ENCODE results near the gene ZNF366. TPM values are rescaled to one million over a fixed set of nuclear protein-coding genes. Genes with fewer than 3 reads are reported as not detected.
A peak's percentile ranks its signal among the peaks of the same experiment; 100 is the strongest.

Gene ZNF366
- total RNA-seq, 1 experiment from 2014 or later = not detected

DNA sequence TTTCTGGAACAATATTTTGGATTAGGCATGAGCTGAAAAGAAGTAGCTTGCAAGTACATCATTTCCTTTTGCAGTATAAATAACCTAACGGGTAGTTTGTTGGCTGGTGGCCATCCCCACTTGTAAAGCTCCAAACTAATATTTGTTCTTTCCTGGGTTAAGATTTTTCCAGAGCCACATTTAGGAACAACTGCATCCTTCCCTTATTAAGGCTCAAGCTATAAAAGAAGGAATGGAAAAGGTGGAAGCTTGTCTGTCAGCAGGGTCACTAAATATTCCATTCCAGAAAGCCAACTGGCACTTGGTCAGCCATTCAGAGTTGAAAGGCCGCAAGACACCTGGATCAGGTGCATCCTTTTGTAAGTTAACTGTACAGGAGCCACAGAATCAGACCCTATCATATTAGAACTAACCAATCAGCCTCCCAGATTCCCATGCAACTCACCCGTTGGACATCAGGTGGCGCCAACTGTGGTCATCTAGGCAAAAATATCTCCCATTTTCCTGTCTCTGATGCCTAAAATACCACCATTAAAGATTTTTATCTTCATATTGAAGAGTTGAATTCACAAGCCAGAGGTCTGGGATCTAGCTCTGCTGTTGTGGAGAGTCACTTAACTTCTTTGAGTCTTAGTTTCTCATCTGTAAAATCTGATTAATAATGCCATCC, 104.1 kb downstream of the ZNF366 start:
- Histone ChIP-seq H4K20me1 (ENCODE audit: insufficient read depth, low read depth, low read length) (no peaks in the 10 kb centered on the region), H3K27me3 (ENCODE audit: low read length) (no peaks in the 10 kb centered on the region), H3K27ac (ENCODE audit: low read length) (no peak overlapping the region), H3K4me3 (ENCODE audit: low read length) (no peak overlapping the region), H3K36me3 (ENCODE audit: insufficient read depth, low read length) (no peaks in the 10 kb centered on the region; the same call in 1 of the 2 replicates), H3K79me2 (ENCODE audit: low read length) (no peaks in the 10 kb centered on the region), H2AFZ (ENCODE audit: low read length) (no peak overlapping the region), H3K4me2 (ENCODE audit: low read depth, low read length, poor library complexity, severe bottlenecking) (no peak overlapping the region), H3K9ac (ENCODE audit: low read length) (no peak overlapping the region), H3K9me3 (ENCODE audit: low read length) (peaks cover 16% of the 10 kb centered on the region), H3K4me1 (ENCODE audit: low read length) (no peaks in the 10 kb centered on the region), H3K9me2 (replicated peaks; ENCODE audit: insufficient read depth, low read length) (no peaks in the 10 kb centered on the region)
- DNase-seq = peak; percentile 44

DNA sequence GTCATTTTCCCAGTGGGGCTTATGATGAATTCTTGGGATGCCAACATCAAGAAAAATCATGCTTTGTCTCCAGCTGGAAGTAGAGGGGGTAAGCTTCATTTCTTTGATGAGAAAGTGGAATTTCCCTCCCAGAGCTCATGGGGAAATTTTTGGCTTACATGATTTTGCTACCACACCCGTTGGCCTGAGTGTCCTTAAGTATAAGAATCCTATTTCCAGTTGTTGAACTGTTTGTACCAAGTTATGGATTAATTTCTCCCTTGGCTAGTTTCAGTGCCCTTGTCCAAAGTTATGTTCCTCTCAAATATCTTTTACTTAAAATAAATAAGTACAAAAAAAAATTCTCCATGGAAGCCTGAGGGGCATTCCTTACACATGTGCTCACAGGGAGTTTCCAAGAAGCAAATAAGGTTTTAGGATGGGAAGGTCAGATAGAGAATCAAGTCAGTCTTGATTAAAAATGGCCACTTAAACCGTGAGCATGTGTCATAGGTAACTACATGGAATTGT, 104.8 kb downstream of the ZNF366 start:
- Histone ChIP-seq H3K27ac (ENCODE audit: low read length) (no peak overlapping the region), H4K20me1 (ENCODE audit: insufficient read depth, low read depth, low read length) (no peaks in the 10 kb centered on the region), H3K9me2 (replicated peaks; ENCODE audit: insufficient read depth, low read length) (no peaks in the 10 kb centered on the region), H3K9me3 (ENCODE audit: low read length) (peaks cover 16% of the 10 kb centered on the region), H3K27me3 (ENCODE audit: low read length) (no peaks in the 10 kb centered on the region), H3K36me3 (ENCODE audit: insufficient read depth, low read length) (no peaks in the 10 kb centered on the region; the same call in 1 of the 2 replicates), H3K79me2 (ENCODE audit: low read length) (no peaks in the 10 kb centered on the region), H3K4me3 (ENCODE audit: low read length) (no peak overlapping the region), H3K9ac (ENCODE audit: low read length) (no peak overlapping the region), H3K4me2 (ENCODE audit: low read depth, low read length, poor library complexity, severe bottlenecking) (no peak overlapping the region), H3K4me1 (ENCODE audit: low read length) (no peaks in the 10 kb centered on the region), H2AFZ (ENCODE audit: low read length) (no peak overlapping the region)
- DNase-seq = no peak

DNA sequence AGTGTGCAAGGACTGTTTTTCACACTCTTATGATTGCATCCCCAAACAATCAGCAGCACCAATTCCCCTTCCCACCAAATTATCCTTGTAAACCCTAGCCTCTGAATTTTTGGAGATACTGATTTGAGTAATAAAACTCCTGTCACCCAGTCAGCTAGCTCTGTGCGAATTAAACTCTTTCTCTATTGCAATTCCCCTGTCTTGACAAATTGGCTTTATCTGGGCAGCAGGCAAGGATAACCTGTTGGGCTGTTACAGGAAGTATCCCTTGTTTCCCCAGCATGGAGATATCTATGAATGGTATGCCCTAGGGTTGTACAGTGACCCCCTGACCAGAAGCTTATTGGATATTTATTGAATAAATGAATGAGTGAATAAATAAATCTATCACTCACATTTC, 106.3 kb downstream of the ZNF366 start:
- peaks cover 16% of the 10 kb centered on the region for H3K9me3 ChIP-seq (ENCODE audit: low read length)
- no peak overlapping the region for H3K27ac ChIP-seq (ENCODE audit: low read length)
- no peak for DNase-seq
- H3K4me1 ChIP-seq (ENCODE audit: low read length) = no peaks in the 10 kb centered on the region
- H3K4me3 ChIP-seq (ENCODE audit: low read length) = no peak overlapping the region
- no peak overlapping the region for H2AFZ ChIP-seq (ENCODE audit: low read length)
- H3K36me3 ChIP-seq (ENCODE audit: insufficient read depth, low read length) = no peaks in the 10 kb centered on the region; the same call in 1 of the 2 replicates
- H3K9me2 ChIP-seq (replicated peaks; ENCODE audit: insufficient read depth, low read length) = no peaks in the 10 kb centered on the region
- no peaks in the 10 kb centered on the region for H3K79me2 ChIP-seq (ENCODE audit: low read length)
- H4K20me1 ChIP-seq (ENCODE audit: insufficient read depth, low read depth, low read length) = no peaks in the 10 kb centered on the region
- no peak overlapping the region for H3K4me2 ChIP-seq (ENCODE audit: low read depth, low read length, poor library complexity, severe bottlenecking)
- H3K27me3 ChIP-seq (ENCODE audit: low read length) = no peaks in the 10 kb centered on the region
- H3K9ac ChIP-seq (ENCODE audit: low read length) = no peak overlapping the region

DNA sequence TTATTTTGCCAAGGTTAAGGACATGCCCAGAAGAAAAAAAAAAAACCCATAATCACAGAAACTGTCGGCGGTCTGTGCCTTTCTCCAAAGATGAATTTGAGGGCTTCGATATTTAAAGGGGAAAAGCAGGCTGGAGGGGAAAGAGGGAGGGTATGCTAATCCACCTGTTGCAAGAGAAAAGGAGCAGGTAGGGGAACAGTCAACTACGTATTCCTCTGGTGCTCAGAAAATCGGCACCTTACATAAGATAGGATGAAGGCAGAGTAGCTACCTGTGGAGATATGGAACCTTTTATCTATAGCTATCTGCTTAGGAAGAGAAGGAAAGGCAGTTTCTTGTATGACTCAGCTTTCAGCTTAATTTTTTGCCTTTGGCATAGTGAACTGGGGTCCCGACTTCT, 109.4 kb downstream of the ZNF366 start:
- Histone ChIP-seq H3K9me2 (replicated peaks; ENCODE audit: insufficient read depth, low read length) (no peaks in the 10 kb centered on the region), H3K4me2 (ENCODE audit: low read depth, low read length, poor library complexity, severe bottlenecking) (no peak overlapping the region), H3K27ac (ENCODE audit: low read length) (no peak overlapping the region), H2AFZ (ENCODE audit: low read length) (no peak overlapping the region), H3K9ac (ENCODE audit: low read length) (no peak overlapping the region), H3K4me1 (ENCODE audit: low read length) (no peaks in the 10 kb centered on the region), H3K79me2 (ENCODE audit: low read length) (no peaks in the 10 kb centered on the region), H4K20me1 (ENCODE audit: insufficient read depth, low read depth, low read length) (no peaks in the 10 kb centered on the region), H3K27me3 (ENCODE audit: low read length) (no peaks in the 10 kb centered on the region), H3K36me3 (ENCODE audit: insufficient read depth, low read length) (no peaks in the 10 kb centered on the region; the same call in 1 of the 2 replicates), H3K9me3 (ENCODE audit: low read length) (peaks cover 13% of the 10 kb centered on the region), H3K4me3 (ENCODE audit: low read length) (no peak overlapping the region)
- no peak for DNase-seq

DNA sequence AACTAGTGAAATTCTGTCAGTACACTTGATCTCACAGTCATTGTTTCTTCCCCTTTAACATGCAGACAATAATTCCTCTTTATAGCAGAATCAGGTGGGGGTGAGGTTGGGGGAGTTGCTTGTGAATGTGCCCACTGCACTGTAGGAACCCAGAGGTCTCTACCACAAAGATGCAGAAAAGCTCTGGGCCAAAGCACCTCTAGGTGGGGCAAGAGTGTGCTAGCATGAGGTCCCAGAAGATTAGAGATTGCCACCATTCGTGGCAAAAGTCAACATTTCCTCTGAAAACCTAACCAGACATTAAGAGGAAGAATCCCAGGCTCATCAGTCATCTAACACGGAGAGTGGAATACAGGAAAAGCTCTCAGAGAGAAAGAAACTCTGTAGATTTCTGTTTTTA, 112.5 kb downstream of the ZNF366 start:
- Histone ChIP-seq H3K4me1 (ENCODE audit: low read length) (no peaks in the 10 kb centered on the region), H3K36me3 (ENCODE audit: insufficient read depth, low read length) (no peaks in the 10 kb centered on the region), H3K4me3 (ENCODE audit: low read length) (no peak overlapping the region), H3K27me3 (ENCODE audit: low read length) (no peaks in the 10 kb centered on the region), H2AFZ (ENCODE audit: low read length) (no peak overlapping the region), H4K20me1 (ENCODE audit: insufficient read depth, low read depth, low read length) (no peaks in the 10 kb centered on the region), H3K9ac (ENCODE audit: low read length) (no peak overlapping the region), H3K4me2 (ENCODE audit: low read depth, low read length, poor library complexity, severe bottlenecking) (no peak overlapping the region), H3K79me2 (ENCODE audit: low read length) (no peaks in the 10 kb centered on the region), H3K27ac (ENCODE audit: low read length) (no peak overlapping the region), H3K9me3 (ENCODE audit: low read length) (no peaks in the 10 kb centered on the region), H3K9me2 (replicated peaks; ENCODE audit: insufficient read depth, low read length) (no peaks in the 10 kb centered on the region)
- peak; percentile 63 for DNase-seq

DNA sequence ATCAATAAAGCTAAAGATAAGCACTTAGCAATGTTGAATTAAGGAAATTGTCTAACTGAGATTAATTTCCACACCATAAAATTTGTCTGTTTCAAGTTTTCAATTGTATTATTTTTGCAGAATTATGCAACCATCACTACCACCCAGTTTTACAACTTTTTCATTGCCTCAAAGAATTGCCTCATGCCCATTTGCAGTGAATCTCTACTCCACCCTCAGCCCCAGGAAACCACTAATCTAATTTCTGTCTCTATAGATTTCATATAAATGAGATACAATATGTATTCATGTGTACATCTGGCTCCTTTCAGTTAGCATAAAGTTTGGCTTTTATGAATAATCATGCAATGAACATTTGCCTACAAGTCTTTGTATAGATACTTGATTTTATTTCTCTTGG, 114.2 kb downstream of the ZNF366 start:
- H3K4me1 ChIP-seq (ENCODE audit: low read length) = no peaks in the 10 kb centered on the region
- H4K20me1 ChIP-seq (ENCODE audit: insufficient read depth, low read depth, low read length) = no peaks in the 10 kb centered on the region
- DNase-seq = no peak
- H3K27ac ChIP-seq (ENCODE audit: low read length) = no peak overlapping the region
- no peak overlapping the region for H3K4me2 ChIP-seq (ENCODE audit: low read depth, low read length, poor library complexity, severe bottlenecking)
- H3K79me2 ChIP-seq (ENCODE audit: low read length) = no peaks in the 10 kb centered on the region
- no peak overlapping the region for H3K4me3 ChIP-seq (ENCODE audit: low read length)
- no peaks in the 10 kb centered on the region for H3K9me2 ChIP-seq (replicated peaks; ENCODE audit: insufficient read depth, low read length)
- no peak overlapping the region for H3K9ac ChIP-seq (ENCODE audit: low read length)
- H3K27me3 ChIP-seq (ENCODE audit: low read length) = no peaks in the 10 kb centered on the region
- H2AFZ ChIP-seq (ENCODE audit: low read length) = no peak overlapping the region
- H3K9me3 ChIP-seq (ENCODE audit: low read length) = no peaks in the 10 kb centered on the region
- no peaks in the 10 kb centered on the region for H3K36me3 ChIP-seq (ENCODE audit: insufficient read depth, low read length)

Other genes starting within 250 kb of the ZNF366 start
- gene MRPS27, start 187.2 kb downstream of the ZNF366 start, total RNA-seq (2014; rRNA removed; shearing (Covaris generic); ENCODE audit: low replicate concordance) = 87.4 and 120 TPM in 2 replicates
- 9.2 and 24.9 TPM in 2 replicates for gene PTCD2, start 187.0 kb downstream of the ZNF366 start, total RNA-seq (2014; rRNA removed; shearing (Covaris generic); ENCODE audit: low replicate concordance)

All from Karpas-422 (cell line).